ENCODE data around the gene REM1.
"Not testable (repeated sequence)": the region's sequence is repeated elsewhere in the genome, so short reads cannot be mapped to it uniquely, and the experiment has no call there.

REM1 gene

GRCh38 chr20:31485450-31486339 is 10.6 kb downstream of the REM1 start:
- no peak for DNase-seq

DNA sequence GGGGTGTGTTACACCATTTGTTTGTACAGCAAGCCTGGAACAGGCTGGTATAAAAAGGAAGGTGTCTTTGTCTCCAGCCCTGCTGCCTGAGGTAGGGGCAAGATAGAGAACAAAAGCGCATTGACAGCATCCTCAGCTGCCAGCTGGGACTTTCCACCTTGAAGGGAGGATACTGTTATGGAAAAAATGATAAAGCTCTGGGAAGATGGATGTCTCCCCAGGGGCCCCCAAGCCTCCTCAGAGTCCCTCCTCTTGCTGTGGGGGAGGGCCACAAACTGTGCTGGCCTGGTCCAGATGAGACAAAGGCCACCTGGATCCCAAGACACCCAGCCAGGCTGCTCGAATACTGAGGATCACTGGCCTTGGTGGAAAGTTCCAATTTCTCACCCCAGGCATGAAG is 13.0 kb downstream of the REM1 start:
- DNase-seq: no peak

DNA sequence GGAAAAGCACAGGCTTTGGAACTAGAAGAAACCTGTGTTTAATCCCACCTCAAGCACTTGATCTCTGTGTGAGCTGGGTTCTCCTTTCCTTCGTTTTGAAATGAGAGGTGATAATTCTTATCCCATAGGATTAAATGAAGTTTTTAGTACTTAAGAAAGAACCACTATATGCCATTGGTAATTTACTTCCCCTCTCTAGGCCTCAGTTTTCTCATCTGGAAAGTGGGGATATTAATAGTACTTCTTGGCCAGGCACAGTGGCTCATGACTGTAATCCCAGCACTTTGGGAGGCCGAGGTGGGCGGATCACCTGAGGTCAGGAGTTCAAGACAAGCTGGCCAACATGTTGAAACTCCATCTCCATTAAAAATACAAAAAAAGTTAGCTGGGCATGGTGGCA is 14.1 kb downstream of the REM1 start:
- no peak for DNase-seq

DNA sequence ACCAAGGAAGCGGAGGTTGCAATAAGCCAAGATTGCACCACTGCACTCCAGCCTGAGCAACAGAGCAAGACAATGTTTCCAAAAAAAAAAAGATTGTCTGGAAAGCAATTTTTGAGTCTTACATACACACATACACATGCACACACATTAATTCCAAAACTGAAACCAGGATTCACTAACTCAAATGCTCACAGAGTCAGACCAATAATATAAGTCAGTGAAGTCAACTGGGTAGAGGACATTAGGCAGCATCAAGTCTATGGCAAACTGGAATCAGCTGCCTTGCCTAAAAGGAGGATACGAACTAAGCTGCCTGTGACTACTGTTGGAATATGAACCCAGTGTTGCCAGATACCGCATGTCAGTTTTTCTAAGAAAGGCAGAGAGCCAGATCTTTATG is 15.7 kb downstream of the REM1 start:
- no peak for DNase-seq

DNA sequence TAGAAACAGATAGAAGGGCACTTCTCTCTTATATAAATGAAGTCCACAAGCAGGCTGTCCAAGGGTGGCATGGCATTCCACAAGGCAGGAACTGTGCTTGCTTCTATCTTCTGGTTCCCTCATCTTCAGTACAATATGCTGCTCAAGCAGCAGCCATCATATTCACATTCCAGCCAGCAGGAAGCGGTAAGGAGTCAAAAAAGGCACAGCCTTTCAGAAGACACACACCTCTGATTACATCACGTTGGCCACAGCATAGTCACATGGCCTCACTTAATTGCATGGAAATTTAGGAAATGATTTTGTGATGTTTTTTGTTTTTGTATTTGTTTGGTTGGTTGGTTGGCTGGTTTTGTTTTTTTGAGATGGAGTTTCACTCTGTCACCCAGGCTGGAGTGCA is 19.0 kb downstream of the REM1 start:
- DNase-seq: no peak

DNA sequence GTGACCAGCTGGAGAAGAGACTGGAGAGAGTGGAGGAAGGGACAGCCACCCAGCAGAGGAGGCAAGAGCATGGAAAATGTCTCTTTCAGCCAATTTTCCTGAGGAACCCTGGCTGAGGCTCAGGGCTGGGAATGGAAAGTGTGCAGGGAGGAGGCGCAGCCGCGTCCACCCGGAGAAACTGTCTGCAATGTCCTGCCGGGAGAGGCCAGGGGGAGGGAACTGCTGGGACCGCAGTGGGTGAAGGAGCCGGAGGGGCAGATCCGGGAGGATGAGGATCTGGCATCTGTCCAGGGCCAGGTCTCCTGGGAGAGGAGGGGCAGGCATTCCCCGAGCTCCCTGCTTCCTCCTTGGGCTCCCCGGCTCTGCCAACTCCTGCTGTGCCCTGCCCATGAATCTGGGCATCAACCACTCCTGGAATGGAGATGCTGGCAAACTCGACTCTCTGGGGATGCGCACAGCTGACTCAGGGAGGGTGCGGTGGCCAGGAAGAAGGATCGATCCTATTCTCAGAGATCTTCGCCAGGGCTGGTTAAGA is 21.7 kb downstream of the REM1 start:
- no peak for DNase-seq

DNA sequence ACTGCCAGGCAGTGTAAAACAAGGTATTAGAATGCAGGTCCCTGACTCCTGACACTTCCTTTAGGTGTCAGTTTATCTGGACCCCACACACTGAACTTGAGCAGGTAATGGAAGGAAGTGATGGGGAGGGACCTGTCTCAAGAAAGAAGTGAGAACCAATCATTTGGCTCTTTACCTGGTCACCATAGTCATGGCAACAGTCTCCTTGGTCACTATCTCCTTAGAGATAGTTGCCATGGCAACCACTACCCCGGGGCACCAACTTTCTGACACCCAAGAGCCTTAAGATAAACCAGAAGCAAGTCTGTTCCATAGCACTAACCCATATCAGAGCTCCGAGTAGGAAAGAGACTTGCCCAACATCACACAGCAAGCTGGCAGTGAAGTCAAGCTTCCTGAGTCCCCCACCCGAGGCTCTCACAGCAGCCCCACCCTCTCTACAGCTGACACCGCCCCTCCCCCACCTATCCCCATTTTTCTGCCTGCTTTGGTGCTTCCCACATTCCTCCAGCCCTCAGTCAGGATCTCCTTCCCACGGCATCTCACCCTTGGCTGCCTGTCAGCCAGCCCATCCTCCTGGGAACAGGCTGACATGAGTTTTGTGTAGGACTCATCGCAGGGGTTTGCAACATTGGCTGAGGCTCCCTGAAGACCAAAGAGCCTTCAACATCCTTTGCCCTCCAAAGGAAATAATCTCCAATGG is 22.9 kb downstream of the REM1 start:
- no peak for DNase-seq

DNA sequence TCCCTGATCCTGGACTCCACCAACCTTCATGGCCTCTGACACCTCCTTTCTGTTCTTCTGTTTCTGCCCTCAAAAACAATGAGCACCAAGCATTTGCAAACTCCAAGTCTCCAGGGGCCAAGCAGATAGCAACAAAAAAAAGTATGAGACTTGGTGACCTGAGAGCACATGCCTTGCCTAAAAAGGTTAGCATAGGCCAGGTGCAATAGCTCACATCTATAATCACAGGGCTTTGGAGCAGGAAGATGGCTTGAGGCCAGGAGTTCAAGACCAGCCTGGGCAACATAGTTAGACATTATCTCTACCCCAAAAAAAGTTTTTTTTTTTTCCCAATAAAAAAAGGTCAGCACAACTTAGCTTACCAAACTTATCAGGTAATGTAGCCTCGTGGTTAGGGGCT is 25.4 kb downstream of the REM1 start:
- DNase-seq: no peak

GRCh38 chr20:31502884-31503673 is 28.0 kb downstream of the REM1 start:
- DNase-seq: peak; percentile 38

DNA sequence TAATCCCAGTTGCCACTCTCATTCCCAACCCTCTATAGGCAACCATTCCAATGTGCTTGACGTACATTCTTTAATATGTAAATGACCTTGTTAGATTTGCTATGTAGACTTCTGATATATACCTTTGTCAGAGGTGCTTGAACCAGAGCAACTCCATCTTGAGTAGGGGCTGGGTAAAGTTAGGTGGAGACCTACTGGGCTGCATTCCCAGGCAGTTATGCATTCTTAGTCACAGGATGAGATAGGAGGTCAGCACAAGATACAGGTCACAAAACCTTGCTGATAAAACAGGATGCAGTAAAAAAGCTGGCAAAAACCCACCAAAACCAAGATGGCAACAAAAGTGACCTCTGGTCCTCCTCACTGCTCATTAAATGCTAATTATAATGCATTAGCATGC is 30.8 kb downstream of the REM1 start:
- no peak for DNase-seq

DNA sequence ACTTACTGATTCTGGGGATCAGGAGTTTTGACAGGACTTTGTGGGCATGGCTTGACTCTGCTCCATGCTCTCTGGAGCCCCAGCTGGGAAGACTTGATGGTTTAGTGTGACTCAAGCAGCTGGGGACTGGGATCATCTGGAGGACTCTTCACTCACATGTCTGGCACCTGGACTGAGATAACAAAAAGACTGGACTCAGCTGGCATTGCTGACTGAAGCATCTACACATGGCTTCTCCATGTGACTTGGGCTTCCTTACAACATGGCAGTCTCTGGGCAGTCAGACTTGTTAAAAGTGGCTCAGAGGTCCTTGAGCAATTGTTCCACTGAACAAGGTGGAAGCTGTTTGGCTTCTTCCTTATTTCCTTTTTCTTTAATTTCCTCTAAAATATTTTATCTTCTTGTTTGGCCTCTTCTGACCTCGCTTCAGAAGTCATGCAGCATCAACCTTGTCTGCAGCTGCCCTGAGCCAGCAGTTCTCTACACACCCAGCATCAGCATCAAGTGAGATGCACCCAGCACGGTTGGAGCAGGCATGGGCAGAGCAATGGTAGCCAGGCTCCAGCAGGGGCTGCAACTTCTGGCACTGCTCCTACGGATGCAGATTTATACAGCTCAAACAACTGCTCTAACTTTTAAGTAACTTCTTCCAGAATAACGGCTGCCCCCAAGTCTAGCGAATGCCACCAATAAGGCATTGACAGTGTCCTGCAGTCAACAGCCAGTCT is 33.6 kb downstream of the REM1 start:
- no peak for DNase-seq

- DNase-seq: peak; percentile 60
Measured at GRCh38 chr20:31514154-31515071, 39.3 kb downstream of the REM1 start, which contains the start of gene HM13. Gene HM13 (plus strand): TSS chr20:31514442. CDS start chr20:31514552, 110 bp downstream.

GRCh38 chr20:31515072-31515774 is 40.1 kb downstream of the REM1 start:
- no peak for DNase-seq

DNA sequence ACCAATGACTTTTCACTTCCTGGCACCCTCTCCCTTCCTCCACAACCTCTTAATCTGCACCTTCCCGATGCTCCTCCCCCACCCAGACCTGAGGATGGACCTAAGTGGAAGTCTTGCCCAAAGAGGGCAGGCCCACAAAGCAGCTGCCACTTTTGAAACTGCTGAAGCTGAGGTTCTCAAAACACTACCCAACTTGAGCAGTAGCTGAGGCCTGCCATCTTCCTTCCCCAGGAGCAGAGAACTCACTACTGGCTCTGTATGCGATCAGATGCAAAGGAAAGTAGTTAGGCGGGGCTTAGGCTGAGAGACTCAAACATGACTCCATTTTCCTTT is 40.7 kb downstream of the REM1 start:
- DNase-seq: no peak

DNA sequence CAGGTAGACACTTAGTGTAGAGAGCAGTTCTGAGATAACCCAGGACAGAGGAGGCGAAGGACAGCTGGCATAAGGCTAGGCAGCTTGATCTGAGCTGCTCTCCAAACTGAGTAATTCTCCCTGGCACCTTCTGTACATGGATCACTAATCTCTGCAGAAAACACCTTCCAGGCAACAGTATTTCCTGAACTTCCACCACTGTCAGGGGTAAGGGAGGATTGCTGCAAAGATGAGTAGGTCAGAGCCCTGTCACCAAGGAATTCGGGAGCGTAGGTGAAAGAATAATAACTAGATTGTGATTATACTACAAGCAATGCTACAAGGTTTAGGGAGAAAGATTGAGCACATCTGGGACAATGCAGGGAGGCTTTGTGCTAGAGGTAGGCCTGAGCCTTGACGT is 41.1 kb downstream of the REM1 start:
- no peak for DNase-seq

GRCh38 chr20:31516651-31517050 is 41.6 kb downstream of the REM1 start:
- no peak for DNase-seq

- peak; percentile 17 for DNase-seq
Measured at GRCh38 chr20:31517373-31517772, 42.3 kb downstream of the REM1 start.

DNA sequence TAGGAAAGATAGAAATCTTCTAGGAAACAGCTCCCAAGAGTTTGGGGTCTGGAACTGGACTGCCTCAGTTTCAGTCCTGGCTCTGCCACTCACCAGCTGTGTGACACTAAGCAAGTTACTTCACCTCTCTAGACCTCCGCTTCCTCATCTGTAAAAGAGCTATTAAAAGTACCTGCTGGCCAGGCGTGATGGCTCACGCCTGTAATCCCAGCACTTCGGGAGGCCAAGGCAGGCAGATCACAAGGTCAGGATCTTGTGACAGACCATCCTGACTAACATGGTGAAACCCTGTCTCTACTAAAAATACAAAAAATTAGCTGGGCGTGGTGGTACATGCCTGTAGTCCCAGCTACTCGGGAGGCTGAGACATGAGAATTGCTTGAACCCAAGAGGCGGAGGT is 46.2 kb downstream of the REM1 start:
- not testable (repeated sequence) for DNase-seq

GRCh38 chr20:31522731-31523130 is 47.6 kb downstream of the REM1 start:
- no peak for DNase-seq

DNA sequence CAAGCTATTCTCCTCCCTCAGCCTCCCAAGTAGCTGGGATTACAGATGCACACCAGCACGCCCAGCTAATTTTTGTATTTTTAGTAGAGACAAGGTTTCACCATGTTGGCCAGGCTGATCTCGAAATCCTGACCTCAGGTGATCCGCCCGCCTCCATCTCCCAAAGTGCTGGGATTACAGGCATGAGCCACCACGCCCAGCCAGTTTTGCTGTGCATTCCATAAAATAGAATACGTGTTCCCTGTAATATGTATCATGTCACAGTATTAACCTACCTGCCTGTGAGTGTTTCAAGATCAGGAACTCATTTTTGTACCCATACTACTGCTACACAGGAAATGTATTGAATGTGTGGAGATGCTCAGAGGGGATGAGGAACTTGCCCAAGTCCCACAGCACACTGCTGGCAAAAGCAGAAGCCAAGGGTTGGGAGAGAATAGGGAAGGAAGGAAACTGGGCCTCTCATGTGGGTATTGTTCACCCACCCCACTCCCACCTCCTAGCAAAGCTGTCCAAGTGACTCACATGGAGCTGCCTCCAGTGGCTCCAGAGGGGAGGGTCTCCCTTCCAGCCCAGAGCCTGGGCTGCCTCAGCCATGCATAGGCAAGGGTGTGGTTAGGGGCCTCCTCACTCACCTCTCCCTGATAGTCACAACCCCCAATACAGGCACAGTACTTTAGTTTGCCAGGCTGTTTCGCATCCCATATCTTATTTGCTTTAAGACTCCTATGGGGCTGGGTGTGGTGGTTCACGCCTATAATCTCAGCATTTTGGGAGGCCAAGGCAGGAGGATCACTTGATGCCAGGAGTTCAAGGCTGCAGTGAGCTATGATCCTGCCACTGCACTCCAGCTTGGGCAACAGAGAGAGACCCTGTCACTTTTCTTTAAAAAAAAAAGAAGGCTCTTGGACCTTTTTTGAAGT is 48.5 kb downstream of the REM1 start:
- no peak for DNase-seq

Data from DMS 273 treated with DMSO at 0.1 percent for 48 hours (cell line).